NK-92 (cell line): Measurements from ENCODE around the gene ATG3.
A peak's percentile ranks its signal among the peaks of the same experiment; 100 is the strongest.
"Not testable (repeated sequence)": the region's sequence is repeated elsewhere in the genome, so short reads cannot be mapped to it uniquely, and the experiment has no call there.

Source experiments
- DNase-seq: peaks from one replicate; lab custom pipeline; 2025; ENCODE audit not compliant: unreplicated experiment; lab: John Stamatoyannopoulos, UW

ATG3 gene

GRCh38 chr3:112561734-112562529 lies at the start of gene ATG3, which contains the start of gene SLC35A5:
Gene ATG3, minus strand, starts transcription at chr3:112561962. Its CDS starts 434 bp downstream, at chr3:112561528.
Gene SLC35A5, plus strand, starts transcription at chr3:112562045. Its CDS starts 1,359 bp downstream, at chr3:112563404.
- peak; percentile 90 for DNase-seq

GRCh38 chr3:112610121-112610520 lies 48.4 kb upstream of the ATG3 start:
- no peak for DNase-seq

DNA sequence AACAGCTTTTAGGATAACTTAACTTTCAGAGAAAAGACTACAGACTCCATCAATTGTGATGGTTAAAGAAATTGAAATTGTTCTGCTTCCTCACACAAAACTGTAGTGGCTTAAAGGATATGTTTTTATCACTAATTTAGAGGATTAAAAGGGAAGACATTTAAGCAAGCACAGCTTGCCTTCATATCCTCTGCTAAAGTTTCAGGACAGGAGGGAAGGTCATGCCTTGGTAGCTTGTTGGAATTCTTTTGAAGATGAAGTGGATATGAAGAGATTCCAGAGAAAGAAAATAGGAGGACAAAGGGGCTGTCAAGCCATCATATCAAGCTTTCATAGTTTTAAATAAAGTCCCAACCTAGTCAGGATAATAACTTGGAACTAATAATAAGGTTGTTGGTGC lies 46.1 kb upstream of the ATG3 start:
- DNase-seq = no peak

DNA sequence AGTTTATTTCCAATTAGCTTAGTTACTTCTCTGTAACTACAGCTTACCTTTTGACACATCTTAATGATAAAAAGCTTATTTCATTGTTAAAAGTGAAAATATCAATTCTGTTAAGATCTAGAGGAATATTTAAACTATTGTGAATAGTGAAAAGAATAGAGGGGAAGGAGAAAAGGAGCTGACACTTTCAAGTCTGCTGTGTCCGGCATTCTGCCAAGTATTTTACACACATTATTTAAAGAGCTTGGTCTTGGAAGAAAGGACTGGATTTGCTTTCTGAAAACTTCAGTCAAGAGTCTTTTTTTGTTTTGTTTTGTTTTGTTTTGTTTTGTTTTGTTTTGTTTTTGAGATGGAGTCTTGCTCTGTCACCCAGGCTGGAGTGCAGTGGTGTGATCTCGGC lies 44.3 kb upstream of the ATG3 start:
- no peak for DNase-seq

- no peak for DNase-seq
Observed at GRCh38 chr3:112605285-112605684, 43.5 kb upstream of the ATG3 start.

GRCh38 chr3:112604536-112604935 lies 42.8 kb upstream of the ATG3 start:
- no peak for DNase-seq

DNA sequence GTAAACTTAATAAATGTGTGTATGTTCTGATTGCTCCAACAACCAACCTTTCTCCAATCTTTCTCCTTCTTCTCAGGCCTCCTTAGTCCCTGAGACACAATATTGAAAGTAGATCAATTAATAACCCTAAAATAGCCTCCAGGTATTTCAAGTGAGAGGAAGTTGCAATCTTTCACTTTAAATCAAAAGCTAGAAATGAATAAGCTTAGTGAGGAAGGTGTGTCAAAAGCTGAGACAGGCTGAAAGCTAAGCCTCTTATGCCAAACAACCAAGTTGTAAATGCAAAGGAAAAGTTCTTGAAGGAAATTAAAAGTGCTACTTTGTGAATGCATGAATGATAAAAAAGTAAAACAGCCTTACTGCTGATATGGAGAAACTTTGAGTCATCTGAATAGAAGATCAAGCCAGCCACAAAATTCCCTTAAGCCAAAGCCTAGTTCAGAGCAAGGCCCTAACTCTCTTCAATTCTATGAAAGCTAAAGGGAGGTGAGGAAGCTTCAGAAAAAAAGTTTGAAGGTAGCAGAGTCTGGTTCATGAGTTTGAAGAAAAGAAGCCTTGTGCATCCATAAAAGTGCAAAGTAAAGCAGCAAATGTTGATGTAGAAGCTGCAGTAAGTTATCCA lies 40.6 kb upstream of the ATG3 start:
- no peak for DNase-seq

DNA sequence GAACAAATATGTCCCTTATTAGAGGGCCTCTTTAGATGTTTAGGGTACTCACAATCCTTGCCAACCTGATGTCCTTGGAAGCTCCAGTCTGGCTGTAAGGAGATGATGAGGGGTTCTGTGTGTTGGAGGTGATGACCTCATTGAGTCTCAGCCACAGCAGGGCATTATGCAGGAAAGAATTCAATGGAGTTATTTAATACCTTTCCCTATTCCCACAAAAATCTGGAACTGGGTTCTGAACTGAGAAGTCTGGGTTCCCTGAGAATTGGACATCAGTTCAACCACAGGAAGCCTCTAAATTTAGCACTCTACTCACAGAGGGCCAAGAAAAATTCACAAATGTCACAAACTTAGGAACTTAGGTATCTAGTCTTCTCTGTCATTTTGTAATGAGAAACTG lies 37.0 kb upstream of the ATG3 start:
- no peak for DNase-seq

DNA sequence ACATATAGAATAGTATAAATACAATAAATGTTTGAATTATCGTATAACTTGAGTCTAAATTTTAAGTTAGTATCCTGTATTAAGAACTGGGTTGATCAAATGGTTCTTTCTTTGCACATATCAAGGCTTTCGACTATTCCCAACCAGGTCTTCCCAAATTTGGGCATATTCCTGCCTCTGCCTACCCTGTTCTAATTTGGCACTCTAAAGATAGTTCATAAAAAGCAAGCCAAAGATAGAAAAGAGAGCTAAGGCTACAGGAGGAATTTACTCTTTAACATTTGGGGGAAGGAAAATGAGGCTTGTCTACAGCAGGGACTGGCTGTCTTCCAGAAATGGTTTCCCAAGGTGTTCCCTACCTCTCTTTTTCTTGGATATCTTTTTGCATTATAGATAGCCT lies 36.2 kb upstream of the ATG3 start:
- no peak for DNase-seq

DNA sequence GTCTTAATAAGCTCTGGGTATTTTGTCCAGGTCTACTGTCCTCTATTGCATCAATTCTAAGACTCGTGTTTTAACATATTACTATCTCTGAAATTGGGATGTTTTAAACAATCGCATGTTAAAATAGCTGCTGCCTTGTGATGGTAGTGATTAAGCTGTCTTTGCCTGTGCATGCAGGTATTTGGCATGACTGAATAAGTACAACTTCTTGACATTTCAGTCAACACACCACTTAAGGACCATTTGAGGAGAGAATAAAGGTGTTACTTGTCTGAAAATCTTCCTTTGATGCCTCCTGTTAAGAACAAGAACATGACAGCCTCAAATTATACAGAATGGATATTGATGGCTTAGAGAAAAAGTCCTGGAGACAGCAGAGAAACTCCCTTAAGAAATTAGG lies 33.1 kb upstream of the ATG3 start:
- DNase-seq = no peak

GRCh38 chr3:112593258-112593657 lies 31.5 kb upstream of the ATG3 start:
- no peak for DNase-seq

DNA sequence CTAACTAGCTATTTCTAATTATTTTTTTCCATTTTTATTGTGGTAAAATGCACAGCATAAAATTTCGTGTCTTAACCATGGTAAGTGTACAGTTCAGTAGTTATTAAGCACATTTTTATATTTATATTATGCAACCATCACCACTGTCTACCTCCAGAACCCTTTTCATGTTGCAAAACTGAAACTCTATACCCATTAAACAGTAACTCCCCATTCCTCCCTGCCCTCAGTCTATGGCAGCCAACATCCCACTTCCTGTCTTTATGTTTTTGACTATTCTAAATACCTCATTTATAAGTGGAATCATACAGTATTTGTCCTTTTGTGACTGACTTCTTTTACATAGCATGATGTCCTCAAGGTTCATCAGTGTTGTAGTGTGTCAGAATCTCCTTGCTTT lies 25.6 kb upstream of the ATG3 start:
- no peak for DNase-seq

GRCh38 chr3:112585782-112586181 lies 24.0 kb upstream of the ATG3 start:
- no peak for DNase-seq

- no peak for DNase-seq
Observed at GRCh38 chr3:112583105-112583504, 21.3 kb upstream of the ATG3 start.

GRCh38 chr3:112582244-112582874 lies 20.6 kb upstream of the ATG3 start:
- no peak for DNase-seq

DNA sequence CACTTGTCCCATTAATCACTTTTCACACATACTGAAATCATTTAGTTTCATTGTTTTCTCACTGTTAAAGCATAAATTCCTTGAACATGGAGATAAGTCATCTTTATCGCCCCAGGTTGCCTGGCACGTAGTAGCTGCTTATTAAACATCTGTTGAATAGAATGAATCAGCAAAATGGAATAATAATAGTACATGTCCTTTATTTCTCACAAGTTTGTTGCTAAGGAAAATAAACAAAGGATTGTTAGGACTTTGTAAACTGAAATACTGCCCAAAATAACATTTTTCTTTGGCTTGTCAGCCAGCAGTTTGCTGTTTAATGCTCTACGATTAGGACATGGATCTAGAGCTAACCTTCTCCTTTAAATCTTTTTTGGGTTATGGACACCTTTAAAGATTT lies 17.9 kb upstream of the ATG3 start:
- no peak for DNase-seq

GRCh38 chr3:112579232-112579631 lies 17.5 kb upstream of the ATG3 start:
- no peak for DNase-seq

DNA sequence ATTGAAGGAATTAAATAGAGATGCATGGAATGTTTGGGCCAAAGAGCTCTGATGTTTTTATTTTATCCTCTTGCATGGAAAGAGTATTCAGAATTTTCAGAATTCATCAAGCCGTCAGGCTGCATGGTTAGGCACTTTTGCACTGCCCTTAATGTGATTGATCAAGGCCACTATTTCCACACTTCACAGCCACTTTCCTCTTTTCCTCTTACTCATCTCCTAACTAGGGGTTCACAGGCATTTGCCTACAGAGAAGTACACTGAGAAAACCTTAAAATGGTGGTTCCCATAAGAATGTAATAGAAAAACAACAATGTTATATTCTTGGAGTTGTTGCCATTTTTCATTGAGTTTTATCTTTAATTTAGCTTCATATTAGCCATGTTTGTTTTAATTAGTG lies 10.9 kb upstream of the ATG3 start:
- DNase-seq = no peak

DNA sequence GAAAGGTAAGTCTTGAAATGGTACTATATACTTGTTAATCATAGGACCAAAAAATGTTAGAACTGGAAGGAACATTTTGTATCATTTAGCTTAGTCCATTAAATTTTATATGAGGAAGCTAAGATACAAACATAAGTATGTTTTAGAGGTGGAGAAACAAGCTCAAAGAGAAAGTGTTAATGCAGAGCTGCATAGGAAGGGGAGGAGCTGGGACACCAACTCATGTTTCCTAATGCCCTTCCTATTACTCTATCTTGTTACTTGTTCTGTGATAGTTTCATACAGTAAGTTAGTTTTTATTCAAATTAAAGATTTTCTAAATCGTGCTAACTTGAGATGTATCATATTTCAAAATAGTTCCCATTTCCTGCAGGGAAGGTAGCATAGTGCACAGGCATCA lies 7.5 kb upstream of the ATG3 start:
- DNase-seq = no peak

DNA sequence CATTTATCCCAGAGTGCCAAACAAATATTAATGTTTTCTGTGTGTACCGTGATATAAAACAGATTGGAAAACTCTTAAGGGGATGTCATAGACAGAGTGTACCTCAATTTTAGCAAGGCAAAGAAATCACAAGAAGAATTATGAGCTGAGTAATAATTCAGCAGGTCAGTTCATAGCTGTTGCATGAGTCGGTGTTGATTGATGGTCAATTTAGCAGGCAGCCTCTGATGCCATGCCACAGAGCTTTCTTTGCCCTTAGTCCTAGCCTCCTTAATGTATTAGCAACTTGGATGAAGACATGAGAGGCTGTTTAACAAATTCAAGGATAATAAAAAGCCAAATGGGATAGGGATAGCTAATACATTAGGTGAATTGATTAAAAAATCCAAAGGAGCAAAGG lies 6.9 kb upstream of the ATG3 start:
- DNase-seq = no peak

GRCh38 chr3:112564940-112565305 lies 3.2 kb upstream of the ATG3 start:
- DNase-seq = no peak

DNA sequence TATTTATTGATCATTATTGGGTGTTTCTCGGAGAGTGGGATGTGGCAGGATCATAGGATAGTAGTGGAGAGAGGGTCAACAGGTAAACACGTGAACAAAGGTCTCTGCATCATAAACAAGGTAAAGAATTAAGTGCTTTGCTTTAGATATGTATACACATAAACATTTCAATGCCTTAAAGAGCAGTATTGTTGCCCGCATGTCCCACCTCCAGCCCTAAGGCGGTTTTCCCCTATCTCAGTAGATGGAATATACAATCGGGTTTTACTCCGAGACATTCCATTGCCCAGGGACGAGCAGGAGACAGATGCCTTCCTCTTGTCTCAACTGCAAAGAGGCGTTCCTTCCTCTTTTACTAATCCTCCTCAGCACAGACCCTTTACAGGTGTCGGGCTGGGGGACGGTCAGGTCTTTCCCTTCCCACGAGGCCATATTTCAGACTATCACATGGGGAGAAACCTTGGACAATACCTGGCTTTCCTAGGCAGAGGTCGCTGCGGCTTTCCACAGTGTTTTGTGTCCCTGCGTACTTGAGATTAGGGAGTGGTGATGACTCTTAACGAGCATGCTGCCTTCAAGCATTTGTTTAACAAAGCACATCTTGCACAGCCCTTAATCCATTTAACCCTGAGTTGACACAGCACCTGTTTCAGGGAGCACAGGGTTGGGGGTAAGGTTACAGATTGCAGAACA lies 2.6 kb upstream of the ATG3 start:
- DNase-seq = not testable (repeated sequence)
